K562 (cell line): ENCODE data around the gene NKAIN1. TPM values are rescaled to one million over a fixed set of nuclear protein-coding genes. Genes with fewer than 3 reads are reported as not detected.

Experiments
- ATAC-seq: fragments of 200-7000 bp; cut with Tn5 transposase; 3 replicates; pipeline ENCODE4 v1.9.1; 2020; ENCODE audit warnings: moderate library complexity
- BruUV-seq: library from RNA; stranded (reverse); fragments of 400-500 nt; replicated peaks from 2 replicates; lab custom pipeline; 2021; lab: Mats Ljungman, UMichigan
- CTCF ChIA-PET: fragments of 300-600 bp; formaldehyde crosslinking; extraction: SDS; loops from one replicate; lab custom pipeline; 2021; ENCODE audit warnings: low intra/inter-chr PET ratio; lab: Yijun Ruan, JAX
- POLR2A ChIA-PET: fragments of 300-600, 350-650 bp; sonication (Branson Sonifier 250); formaldehyde crosslinking; extraction: SDS; loops from one replicate; lab custom pipeline; 2021; ENCODE audit warnings: antibody characterized with exemption, inconsistent platforms; lab: Yijun Ruan, JAX
- DNase-seq, 4 experiments: peaks; one replicate each; pipeline versions ENCODE4 v3.0.0 to v3.0.0-alpha.2; 2011 to 2018; ENCODE audit warnings: low spot score in 3 of 4, mixed read lengths in 3 of 4; ENCODE audit errors: extremely low read depth in 1 of 4
- FAIRE-seq: peaks from 2 replicates; lab custom pipeline; 2011; peaks lifted over from hg19 to GRCh38; lab: Jason Lieb, UNC
- H2AFZ ChIP-seq: 2 replicates; pipeline ENCODE4 v1.6.0; 2011; ENCODE audit warnings: low read depth, low read length, control low read depth, inconsistent platforms
- H3K27ac ChIP-seq: fragments of 200-600 bp; 3 replicates; pipeline ENCODE4 v1.8.0; 2011; ENCODE audit warnings: low read depth, mild to moderate bottlenecking, control low read depth, inconsistent platforms, low read length, moderate library complexity, mixed read lengths; ENCODE audit errors: extremely low read depth
- H3K27me3 ChIP-seq, 2 experiments: fragments of 300-600 bp in 1 of 2; 2 replicates in 1 of 2; 3 replicates in 1 of 2; pipeline versions ENCODE4 v1.6.0 to v1.8.0; 2011; ENCODE audit warnings: inconsistent platforms in 2 of 2, low read length in 2 of 2, mild to moderate bottlenecking in 1 of 2, mixed read lengths in 1 of 2, moderate library complexity in 1 of 2; ENCODE audit not compliant: control insufficient read depth in 2 of 2, insufficient read depth in 2 of 2
- H3K36me3 ChIP-seq: fragments of 300-600 bp; 3 replicates; pipeline ENCODE4 v1.8.0; 2011; ENCODE audit warnings: mild to moderate bottlenecking, low read length, inconsistent platforms; ENCODE audit not compliant: control insufficient read depth, insufficient read depth
- H3K4me1 ChIP-seq, 2 experiments: fragments of 200-600 bp in 1 of 2; replicated peaks in 1 of 2; 2 replicates in 1 of 2; 3 replicates in 1 of 2; pipeline versions ENCODE4 v1.5.1 to v1.8.0; 2011; ENCODE audit warnings: inconsistent platforms in 2 of 2, low read length in 2 of 2, mild to moderate bottlenecking in 1 of 2, mixed read lengths in 1 of 2, moderate library complexity in 1 of 2; ENCODE audit not compliant: control insufficient read depth in 2 of 2, insufficient read depth in 2 of 2
- H3K4me2 ChIP-seq: 2 replicates; pipeline ENCODE4 v1.6.1; 2011; ENCODE audit warnings: low read length, control low read depth, inconsistent platforms, mixed read lengths; ENCODE audit not compliant: insufficient read depth
- H3K4me3 ChIP-seq: fragments of 200-600 bp; sonication (generic), shearing (Covaris generic); 2 replicates; pipeline ENCODE4 v1.5.1; 2016; ENCODE audit warnings: control low read depth, inconsistent platforms
- H3K79me2 ChIP-seq: fragments of 200-600 bp; 3 replicates; pipeline ENCODE4 v1.8.0; 2011; ENCODE audit warnings: low read length, inconsistent platforms; ENCODE audit not compliant: control insufficient read depth, insufficient read depth
- H3K9ac ChIP-seq, 2 experiments: 2 replicates each; pipeline versions ENCODE4 v1.6.0 to v1.6.1; 2011; ENCODE audit warnings: low read depth in 2 of 2, low read length in 2 of 2, control low read depth in 1 of 2, inconsistent platforms in 1 of 2, mild to moderate bottlenecking in 1 of 2, mixed read lengths in 1 of 2; ENCODE audit not compliant: insufficient read depth in 1 of 2
- H3K9me1 ChIP-seq: one replicate; pipeline ENCODE4 v1.6.0; 2011; ENCODE audit warnings: inconsistent platforms, mild to moderate bottlenecking, low read length, moderate library complexity; ENCODE audit not compliant: control insufficient read depth, insufficient read depth
- H3K9me3 ChIP-seq: replicated peaks from 2 replicates; pipeline ENCODE4 v1.5.1; 2011; ENCODE audit warnings: low read depth, low read length, inconsistent platforms; ENCODE audit not compliant: control insufficient read depth, insufficient read depth
- H4K20me1 ChIP-seq: replicated peaks from 2 replicates; pipeline ENCODE4 v1.6.1; 2011; ENCODE audit warnings: low read length, inconsistent platforms, mixed read lengths; ENCODE audit not compliant: control insufficient read depth, insufficient read depth
- CBFB ChIP-seq: sonication (generic); formaldehyde crosslinking; IDR thresholded peaks from 2 replicates; pipeline ENCODE4 v1.4.0; 2020; ENCODE audit warnings: mild to moderate bottlenecking, missing genetic modification reagents
- CCAR2 ChIP-seq: fragments of 200-400 bp; formaldehyde crosslinking; IDR thresholded peaks from 2 replicates; pipeline ENCODE4 v1.6.1; 2017; ENCODE audit warnings: mild to moderate bottlenecking, low read depth, low read length
- CSDE1 ChIP-seq, 2 experiments: fragments of 450-650 bp; IDR thresholded peaks; 2 replicates each; pipeline ENCODE4 v1.6.1; 2016; ENCODE audit warnings: mild to moderate bottlenecking in 1 of 2
- HDAC8 ChIP-seq: fragments of 450-650 bp; IDR thresholded peaks from 2 replicates; pipeline ENCODE4 v1.6.1; 2016; ENCODE audit warnings: mild to moderate bottlenecking, missing genetic modification characterization, moderate library complexity, missing compliant biosample characterization
- HIVEP1 ChIP-seq: fragments of 250-450 bp; sonication (Bioruptor Pico); IDR thresholded peaks from 2 replicates; pipeline ENCODE4 v1.4.0; 2020; ENCODE audit warnings: mild to moderate bottlenecking
- HNRNPLL ChIP-seq: fragments of 200-400 bp; formaldehyde crosslinking; IDR thresholded peaks from 2 replicates; pipeline ENCODE4 v1.6.1; 2017; ENCODE audit warnings: low read length, low read depth, mild to moderate bottlenecking; ENCODE audit not compliant: poor library complexity, severe bottlenecking
- KAT2B ChIP-seq: IDR thresholded peaks from one replicate; pipeline ENCODE4 v1.6.1; 2012; ENCODE audit warnings: low read depth, mild to moderate bottlenecking, control low read depth, inconsistent platforms, low read length, moderate library complexity
- KDM5B ChIP-seq: fragments of 200-600 bp; sonication (generic); IDR thresholded peaks from 2 replicates; pipeline ENCODE4 v1.6.1; 2012; ENCODE audit warnings: low read depth, mild to moderate bottlenecking, moderate library complexity, low read length, control low read depth, inconsistent platforms; ENCODE audit not compliant: insufficient replicate concordance
- MCM2 ChIP-seq: fragments of 450-650 bp; IDR thresholded peaks from 2 replicates; pipeline ENCODE4 v1.6.1; 2017; ENCODE audit warnings: low read depth, mild to moderate bottlenecking
- NR2C2 ChIP-seq, 2 experiments: fragments of 200-800 bp in 1 of 2; sonication (Bioruptor generic) in 1 of 2; sonication (generic) in 1 of 2; formaldehyde crosslinking in 1 of 2; IDR thresholded peaks; 2 replicates each; pipeline versions ENCODE4 v1.6.1 to v1.8.0; 2016 to 2022; ENCODE audit warnings: mild to moderate bottlenecking in 1 of 2, missing compliant biosample characterization in 1 of 2, missing genetic modification characterization in 1 of 2, missing genetic modification reagents in 1 of 2
- SAFB ChIP-seq: fragments of 200-400 bp; formaldehyde crosslinking; IDR thresholded peaks from 2 replicates; pipeline ENCODE4 v1.6.1; 2017; ENCODE audit warnings: low read depth, low read length, borderline replicate concordance
- ZFPM2 ChIP-seq: fragments of 250-450 bp; sonication (Bioruptor Pico); IDR thresholded peaks from 2 replicates; pipeline ENCODE4 v1.5.1; 2022; ENCODE audit warnings: mild to moderate bottlenecking
- ZNF146 ChIP-seq: IDR thresholded peaks from one replicate; pipeline ENCODE4 v1.6.1; 2018; ENCODE audit warnings: missing compliant biosample characterization; ENCODE audit not compliant: unreplicated experiment
- ZNF707 ChIP-seq: fragments of 250-450 bp; sonication (Bioruptor Pico); conservative IDR thresholded peaks from 2 replicates; pipeline ENCODE4 v1.8.0; 2022; ENCODE audit warnings: inconsistent platforms, mild to moderate bottlenecking, moderate library complexity
- WGBS: fragments of 100-300 bp; shearing (Covaris generic); methylation state at CpG from one replicate; pipeline ENCODE4 v1.1.6; 2016; ENCODE audit warnings: low coverage, mixed read lengths; ENCODE audit not compliant: insufficient coverage; ENCODE audit errors: missing lambda C conversion rate; 5-methylcytosine and 5-hydroxymethylcytosine counted together
- in situ Hi-C: fragments of 300-500 bp; cut with MboI; formaldehyde crosslinking; loops from 4 replicates; pipeline ENCODE4 v1.15.0; 2018; ENCODE audit warnings: inconsistent platforms, mixed read lengths
- intact Hi-C: fragments of 100-400 bp; cut with micrococcal nuclease; formaldehyde crosslinking; loops from 2 replicates; pipeline ENCODE4 v1.14.2; 2022
- polyA plus RNA-seq, 8 experiments: library from polyadenylated mRNA; depleted of rRNA in 4 of 8; stranded (reverse) in 5 of 8; unstranded in 3 of 8; fragments of >200 nt; fragmentation: Nextera tagmentation in 2 of 8; fragmentation: Illumina TruSeq in 1 of 8; extraction: Ambion mirVana in 2 of 8; extraction: Trizol in 1 of 8; gene quantifications; 2 replicates each; pipeline versions ENCODE4 v1.2.1 to v1.2.3, GENCODE V29; 2011 to 2014; ENCODE audit warnings: inconsistent platforms in 1 of 8, missing spikeins in 1 of 8
- total RNA-seq, 7 experiments: library from RNA; depleted of rRNA in 6 of 7; stranded (reverse); fragments of >200 nt in 6 of 7; fragmentation: Illumina TruSeq in 2 of 7; extraction: Trizol in 2 of 7; gene quantifications; 2 replicates each; pipeline versions ENCODE4 v1.2.1 to v1.2.3, GENCODE V29; 2011 to 2021; ENCODE audit warnings: low replicate concordance in 1 of 7
- TF ChIP-seq, protein P1 (sequence below): fragments of 250-450 bp; sonication (Bioruptor Pico); IDR thresholded peaks from 2 replicates; pipeline ENCODE4 v1.4.0; 2020; ENCODE audit warnings: borderline replicate concordance
- TF ChIP-seq, protein P2 (sequence below): fragments of 450-650 bp; IDR thresholded peaks from 2 replicates; pipeline ENCODE4 v1.6.1; 2016; ENCODE audit warnings: missing biosample characterization, missing genetic modification characterization

NKAIN1 gene
- total and polyA plus RNA-seq, 9 of the 15 experiments (the other 6 are each of a cell fraction or from before 2014, with no cell fraction given): 0.03 to 0.22 (median 0.04) TPM; not detected in 3

DNA sequence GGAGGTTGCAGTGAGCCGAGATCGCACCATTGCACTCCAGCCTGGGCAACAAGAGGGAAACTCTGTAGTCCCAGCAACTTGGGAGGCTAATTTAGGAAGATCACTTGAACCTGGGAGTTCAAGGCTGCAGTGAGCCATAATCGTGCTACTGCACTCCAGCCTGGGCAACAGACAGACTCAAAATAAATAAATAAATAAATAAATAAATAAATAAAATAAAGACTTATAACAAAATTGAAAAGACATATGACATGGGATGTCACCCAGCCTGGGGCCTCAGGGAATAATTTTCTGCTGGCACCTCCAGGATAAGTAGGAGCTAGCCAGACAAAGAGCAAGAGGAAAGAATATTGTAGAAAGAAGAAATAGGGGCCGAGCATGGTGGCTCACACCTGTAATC is 96.2 kb downstream of the NKAIN1 start (continued):
- TF ChIP-seq, protein P1, sequence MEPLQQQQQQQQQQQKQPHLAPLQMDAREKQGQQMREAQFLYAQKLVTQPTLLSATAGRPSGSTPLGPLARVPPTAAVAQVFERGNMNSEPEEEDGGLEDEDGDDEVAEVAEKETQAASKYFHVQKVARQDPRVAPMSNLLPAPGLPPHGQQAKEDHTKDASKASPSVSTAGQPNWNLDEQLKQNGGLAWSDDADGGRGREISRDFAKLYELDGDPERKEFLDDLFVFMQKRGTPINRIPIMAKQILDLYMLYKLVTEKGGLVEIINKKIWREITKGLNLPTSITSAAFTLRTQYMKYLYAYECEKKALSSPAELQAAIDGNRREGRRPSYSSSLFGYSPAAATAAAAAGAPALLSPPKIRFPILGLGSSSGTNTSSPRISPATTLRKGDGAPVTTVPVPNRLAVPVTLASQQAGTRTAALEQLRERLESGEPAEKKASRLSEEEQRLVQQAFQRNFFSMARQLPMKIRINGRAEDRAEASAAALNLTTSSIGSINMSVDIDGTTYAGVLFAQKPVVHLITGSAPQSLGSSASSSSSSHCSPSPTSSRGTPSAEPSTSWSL (CRISPR knock-in tag): no peak
- TF ChIP-seq ZNF146 (CRISPR knock-in tag) (no peak), CCAR2 (no peak), HNRNPLL (no peak)
- TF ChIP-seq, all 486 proteins: peak for 0

DNA sequence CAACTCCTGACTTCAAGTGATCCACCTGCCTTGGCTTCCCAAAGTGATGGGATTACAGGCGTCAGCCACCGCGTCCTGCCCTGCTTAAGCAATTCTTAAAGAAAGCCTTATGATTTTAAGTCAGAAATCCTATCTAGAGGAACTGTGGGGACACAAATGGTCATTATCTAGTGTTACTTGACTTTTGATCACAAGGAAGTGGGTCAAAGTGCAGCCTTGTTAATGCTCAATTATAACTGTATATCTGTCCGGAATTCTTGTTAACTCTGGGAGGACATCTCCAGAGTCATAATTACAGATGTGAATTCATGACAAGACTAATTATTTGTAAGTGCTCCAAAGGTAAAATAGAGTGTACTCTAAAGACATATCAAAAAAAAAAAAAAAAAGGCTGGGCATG is 97.3 kb downstream of the NKAIN1 start:
- Histone ChIP-seq H3K27me3 (no peaks in the 10 kb centered on the region), H3K36me3 (no peaks in the 10 kb centered on the region), H3K4me2 (no peak overlapping the region), H3K4me1 (peaks cover 4 to 6% of the 10 kb centered on the region in 2 experiments; a peak in 3 of 5 replicates), H4K20me1 (no peaks in the 10 kb centered on the region), H3K79me2 (no peaks in the 10 kb centered on the region), H3K4me3 (no peak overlapping the region), H3K9ac (no peak overlapping the region), H2AFZ (no peak overlapping the region), H3K27ac (no peak overlapping the region), H3K9me1 (no peaks in the 10 kb centered on the region), H3K9me3 (no peaks in the 10 kb centered on the region)
- 91% methylated on average over 4 of the region's 4 CpGs for WGBS
- BruUV-seq: no TSS peak
- TF ChIP-seq KDM5B (no peak), NR2C2 (CRISPR knock-in tag; IDR thresholded peaks at IDR 0.05) (no peak), NR2C2 (tag; IDR thresholded peaks at IDR 0.05) (no peak), ZNF707 (CRISPR knock-in tag) (no peak), HDAC8 (tag) (no peak), CSDE1 (IDR thresholded peaks at IDR 0.05) (no peak), ZFPM2 (no peak), CBFB (CRISPR knock-in tag) (no peak), MCM2 (no peak), KAT2B (no peak), SAFB (no peak), HIVEP1 (CRISPR knock-in tag) (no peak)
- TF ChIP-seq, protein P2, sequence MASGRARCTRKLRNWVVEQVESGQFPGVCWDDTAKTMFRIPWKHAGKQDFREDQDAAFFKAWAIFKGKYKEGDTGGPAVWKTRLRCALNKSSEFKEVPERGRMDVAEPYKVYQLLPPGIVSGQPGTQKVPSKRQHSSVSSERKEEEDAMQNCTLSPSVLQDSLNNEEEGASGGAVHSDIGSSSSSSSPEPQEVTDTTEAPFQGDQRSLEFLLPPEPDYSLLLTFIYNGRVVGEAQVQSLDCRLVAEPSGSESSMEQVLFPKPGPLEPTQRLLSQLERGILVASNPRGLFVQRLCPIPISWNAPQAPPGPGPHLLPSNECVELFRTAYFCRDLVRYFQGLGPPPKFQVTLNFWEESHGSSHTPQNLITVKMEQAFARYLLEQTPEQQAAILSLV (tag): no peak
- no peak for DNase-seq
- ChIA-PET CTCF (no interaction called here), POLR2A (no interaction called here)
- in situ Hi-C loops: no loop called here
- FAIRE-seq: no peak
- ATAC-seq: no peak
- intact Hi-C loops: no loop called here
